Urinary bladder (tissue), 4 donors: ENCODE results near the gene RAI2. TPM values are rescaled to one million over a fixed set of nuclear protein-coding genes. Genes with fewer than 3 reads are reported as not detected.

Experiments used
- DNase-seq: peaks from one replicate; pipeline ENCODE4 v3.0.0-alpha.2; 2015; ENCODE audit errors: extremely low spot score
- H3K27ac ChIP-seq: one replicate; pipeline ENCODE4 v1.5.1; 2013; ENCODE audit warnings: low read depth, mild to moderate bottlenecking, moderate library complexity
- H3K36me3 ChIP-seq: one replicate; pipeline ENCODE4 v1.6.1; 2013; ENCODE audit warnings: mild to moderate bottlenecking, moderate library complexity; ENCODE audit not compliant: insufficient read depth
- H3K4me1 ChIP-seq: one replicate; pipeline ENCODE4 v1.6.1; 2013; ENCODE audit warnings: mild to moderate bottlenecking, moderate library complexity; ENCODE audit not compliant: insufficient read depth
- H3K4me3 ChIP-seq: one replicate; pipeline ENCODE4 v1.5.1; 2013; ENCODE audit warnings: low read depth, low read length
- WGBS: extraction: QIAGEN DNeasy Blood & Tissue Kit; methylation state at CpG from one replicate; pipeline ENCODE4 v1.1.7; 2013; 5-methylcytosine and 5-hydroxymethylcytosine counted together
- polyA plus RNA-seq: library from polyadenylated mRNA; stranded (reverse); fragments of 200-250 nt; gene quantifications from one replicate; pipeline ENCODE4 v1.2.3, GENCODE V29; 2013
- total RNA-seq: library from RNA; depleted of rRNA; stranded (reverse); fragments of >200 nt; gene quantifications from one replicate; pipeline ENCODE4 v1.2.3, GENCODE V29; 2014
- donor health status: healthy with polysubstance abuse.
- donor health status: healthy.

RAI2 gene
- total and polyA plus RNA-seq, 2 donors, result 4.7 to 54.3 TPM

- no peak for DNase-seq
- 94% methylated on average over 11 of the region's 11 CpGs for WGBS
- Histone ChIP-seq H3K27ac (no peak overlapping the region), H3K4me1 (no peaks in the 10 kb centered on the region), H3K4me3 (no peak overlapping the region), H3K36me3 (no peaks in the 10 kb centered on the region)
Measured at GRCh38 chrX:17818726-17819125, 42.4 kb downstream of the RAI2 start.

- 12% methylated on average over 1 of the region's 1 CpG for WGBS
- Histone ChIP-seq H3K36me3 (no peaks in the 10 kb centered on the region), H3K27ac (no peak overlapping the region), H3K4me3 (no peak overlapping the region), H3K4me1 (no peaks in the 10 kb centered on the region)
- DNase-seq, result no peak
Measured at GRCh38 chrX:17817251-17817650, 43.8 kb downstream of the RAI2 start.

- DNase-seq, result no peak
- no peaks in the 10 kb centered on the region for H3K36me3 ChIP-seq
- no peak overlapping the region for H3K4me3 ChIP-seq
- WGBS, result 15% methylated on average over 3 of the region's 3 CpGs
- H3K4me1 ChIP-seq, result no peaks in the 10 kb centered on the region
- H3K27ac ChIP-seq, result no peak overlapping the region
Measured at GRCh38 chrX:17814557-17814956, 46.5 kb downstream of the RAI2 start.

GRCh38 chrX:17814059-17814458 lies 47.0 kb downstream of the RAI2 start:
- Histone ChIP-seq H3K4me3 (no peak overlapping the region), H3K36me3 (no peaks in the 10 kb centered on the region), H3K4me1 (no peaks in the 10 kb centered on the region), H3K27ac (no peak overlapping the region)
- WGBS, result 77% methylated on average over 3 of the region's 3 CpGs
- DNase-seq, result no peak

GRCh38 chrX:17813277-17813676 lies 47.8 kb downstream of the RAI2 start:
- no peak overlapping the region for H3K4me3 ChIP-seq
- no peak overlapping the region for H3K27ac ChIP-seq
- no peaks in the 10 kb centered on the region for H3K36me3 ChIP-seq
- H3K4me1 ChIP-seq, result no peaks in the 10 kb centered on the region
- 87% methylated on average over 3 of the region's 3 CpGs for WGBS
- no peak for DNase-seq

GRCh38 chrX:17812763-17813162 lies 48.3 kb downstream of the RAI2 start:
- Histone ChIP-seq H3K36me3 (no peaks in the 10 kb centered on the region), H3K4me1 (no peaks in the 10 kb centered on the region), H3K4me3 (no peak overlapping the region), H3K27ac (no peak overlapping the region)
- 72% methylated on average over 1 of the region's 1 CpG for WGBS
- no peak for DNase-seq

GRCh38 chrX:17809984-17810383 lies 51.1 kb downstream of the RAI2 start:
- DNase-seq, result no peak
- Histone ChIP-seq H3K36me3 (no peaks in the 10 kb centered on the region), H3K27ac (no peak overlapping the region), H3K4me3 (no peak overlapping the region), H3K4me1 (no peaks in the 10 kb centered on the region)
- 83% methylated on average over 6 of the region's 6 CpGs for WGBS

GRCh38 chrX:17809273-17809672 lies 51.8 kb downstream of the RAI2 start:
- no peaks in the 10 kb centered on the region for H3K36me3 ChIP-seq
- no peak overlapping the region for H3K4me3 ChIP-seq
- WGBS, result 78% methylated on average over 4 of the region's 4 CpGs
- no peak for DNase-seq
- H3K4me1 ChIP-seq, result no peaks in the 10 kb centered on the region
- H3K27ac ChIP-seq, result no peak overlapping the region

GRCh38 chrX:17805120-17805519 lies 56.0 kb downstream of the RAI2 start:
- Histone ChIP-seq H3K4me3 (no peak overlapping the region), H3K36me3 (no peaks in the 10 kb centered on the region), H3K4me1 (no peaks in the 10 kb centered on the region), H3K27ac (no peak overlapping the region)
- 76% methylated on average over 6 of the region's 6 CpGs for WGBS
- DNase-seq, result no peak

- Histone ChIP-seq H3K4me1 (no peaks in the 10 kb centered on the region), H3K36me3 (no peaks in the 10 kb centered on the region), H3K4me3 (no peak overlapping the region), H3K27ac (no peak overlapping the region)
- WGBS, result 89% methylated on average over 4 of the region's 4 CpGs
- DNase-seq, result no peak
Measured at GRCh38 chrX:17803449-17803848, 57.6 kb downstream of the RAI2 start.

GRCh38 chrX:17802756-17803155 lies 58.3 kb downstream of the RAI2 start:
- H3K27ac ChIP-seq, result no peak overlapping the region
- H3K36me3 ChIP-seq, result no peaks in the 10 kb centered on the region
- WGBS, result 95% methylated on average over 7 of the region's 7 CpGs
- no peaks in the 10 kb centered on the region for H3K4me1 ChIP-seq
- H3K4me3 ChIP-seq, result no peak overlapping the region
- DNase-seq, result no peak

- WGBS, result 97% methylated on average over 13 of the region's 13 CpGs
- Histone ChIP-seq H3K27ac (no peak overlapping the region), H3K4me3 (no peak overlapping the region), H3K36me3 (no peaks in the 10 kb centered on the region), H3K4me1 (no peaks in the 10 kb centered on the region)
- DNase-seq, result no peak
Measured at GRCh38 chrX:17801431-17801830, 59.7 kb downstream of the RAI2 start.

- H3K36me3 ChIP-seq, result no peaks in the 10 kb centered on the region
- DNase-seq, result no peak
- H3K4me1 ChIP-seq, result no peaks in the 10 kb centered on the region
- no peak overlapping the region for H3K27ac ChIP-seq
- WGBS, result 88% methylated on average over 4 of the region's 4 CpGs
- H3K4me3 ChIP-seq, result no peak overlapping the region
Measured at GRCh38 chrX:17798921-17799320, 62.2 kb downstream of the RAI2 start.

- DNase-seq, result no peak
- WGBS, result 32% methylated on average over 1 of the region's 1 CpG
- H3K4me3 ChIP-seq, result no peak overlapping the region
- H3K4me1 ChIP-seq, result no peaks in the 10 kb centered on the region
- H3K27ac ChIP-seq, result no peak overlapping the region
- H3K36me3 ChIP-seq, result no peaks in the 10 kb centered on the region
Measured at GRCh38 chrX:17792826-17793225, 68.3 kb downstream of the RAI2 start.

- no peak for DNase-seq
- Histone ChIP-seq H3K36me3 (no peaks in the 10 kb centered on the region), H3K27ac (no peak overlapping the region), H3K4me1 (no peaks in the 10 kb centered on the region), H3K4me3 (no peak overlapping the region)
- 82% methylated on average over 8 of the region's 8 CpGs for WGBS
Measured at GRCh38 chrX:17788956-17789562, 72.0 kb downstream of the RAI2 start.
